ENCODE measurements around the gene HNRNPDL. TPM values are rescaled to one million over a fixed set of nuclear protein-coding genes. Genes with fewer than 3 reads are reported as not detected.

HNRNPDL gene
- polyA plus RNA-seq, 1 of the 3 experiments (the other 2 are of a cell fraction), result 210 TPM

DNA sequence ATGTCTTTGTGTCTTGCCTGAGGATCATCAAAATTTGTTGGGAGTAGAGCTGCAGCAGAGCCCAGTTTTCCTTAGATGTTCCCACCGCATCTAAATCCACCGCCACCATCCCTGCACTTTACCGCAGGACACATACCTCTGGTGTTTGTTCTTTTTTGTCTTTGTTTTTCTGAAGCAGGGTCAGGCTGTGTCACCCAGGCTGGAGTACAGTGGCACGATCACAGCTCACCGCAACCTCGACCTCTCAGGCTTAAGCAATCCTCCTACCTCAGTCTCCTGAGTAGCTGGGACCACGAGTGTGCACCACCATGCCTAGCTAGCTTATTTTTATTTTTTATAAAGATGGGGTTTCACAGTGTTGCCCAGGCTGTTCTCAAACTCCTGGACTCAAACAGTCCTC is 4.7 kb upstream of the HNRNPDL start:
- Histone ChIP-seq H3K4me3 (ENCODE audit: low read depth in 2 of 2, low read length in 1 of 2) (no peak overlapping the region), H3K9me3 (no peaks in the 10 kb centered on the region), H3K36me3 (replicated peaks in 1 of 2; ENCODE audit: control insufficient read depth in 1 of 2, insufficient read depth in 2 of 2, low read length in 1 of 2) (peaks cover 0 to 16% of the 10 kb centered on the region in 2 experiments), H3K27me3 (ENCODE audit: insufficient read depth) (no peaks in the 10 kb centered on the region), H3K4me1 (ENCODE audit: control insufficient read depth in 1 of 2, insufficient read depth in 2 of 2, low read depth in 1 of 2, low read length in 1 of 2) (peaks cover 2 to 11% of the 10 kb centered on the region in 2 experiments; a peak in 3 of 4 replicates), H3K9ac (no peak overlapping the region), H3F3A (replicated peaks; ENCODE audit: insufficient read depth) (no peaks in the 10 kb centered on the region), H2AFZ (ENCODE audit: low read depth) (no peak overlapping the region), H3K4me2 (no peak overlapping the region), H4K20me1 (ENCODE audit: insufficient read depth) (peaks cover 48% of the 10 kb centered on the region), H3K9me2 (no peaks in the 10 kb centered on the region), H3K27ac (ENCODE audit: low read depth in 2 of 2, low read length in 1 of 2) (no peak overlapping the region), H3K79me2 (ENCODE audit: insufficient read depth) (peaks cover 95% of the 10 kb centered on the region)
- CTCF ChIA-PET, result interaction anchor here (0.8 to 1.1 kb wide), 2 partner anchors 17 to 80 kb away, joined by 3 read pairs; no protein-coding TSS in a partner anchor
- no peak for DNase-seq
- POLR2A ChIA-PET, result no interaction called here
- TF ChIP-seq FOSL2 (IDR thresholded peaks at IDR 0.05; ENCODE audit: borderline replicate concordance, low read depth) (no peak), CHD2 (IDR thresholded peaks at IDR 0.05; ENCODE audit: low read length, partially characterized antibody) (no peak), TAF1 (IDR thresholded peaks at IDR 0.05; ENCODE audit: borderline replicate concordance, low read depth, low read length) (no peak), YY1 (IDR thresholded peaks at IDR 0.05; ENCODE audit: low read depth) (no peak), NFIC (IDR thresholded peaks at IDR 0.05; ENCODE audit: borderline replicate concordance) (no peak), MEF2A (IDR thresholded peaks at IDR 0.05; ENCODE audit: borderline replicate concordance, low read depth) (no peak), FOXM1 (IDR thresholded peaks at IDR 0.05; ENCODE audit: low read depth) (no peak), SMC3 (IDR thresholded peaks at IDR 0.05; ENCODE audit: low read depth, low read length) (no peak), ELF1 (IDR thresholded peaks at IDR 0.05) (no peak), RFX5 (IDR thresholded peaks at IDR 0.05; ENCODE audit: low read length) (no peak), RXRA (IDR thresholded peaks at IDR 0.05; ENCODE audit: borderline replicate concordance, low read depth) (no peak)
- WGBS (ENCODE audit: low lambda C conversion rate), result 96% methylated on average over 7 of the region's 7 CpGs

DNA sequence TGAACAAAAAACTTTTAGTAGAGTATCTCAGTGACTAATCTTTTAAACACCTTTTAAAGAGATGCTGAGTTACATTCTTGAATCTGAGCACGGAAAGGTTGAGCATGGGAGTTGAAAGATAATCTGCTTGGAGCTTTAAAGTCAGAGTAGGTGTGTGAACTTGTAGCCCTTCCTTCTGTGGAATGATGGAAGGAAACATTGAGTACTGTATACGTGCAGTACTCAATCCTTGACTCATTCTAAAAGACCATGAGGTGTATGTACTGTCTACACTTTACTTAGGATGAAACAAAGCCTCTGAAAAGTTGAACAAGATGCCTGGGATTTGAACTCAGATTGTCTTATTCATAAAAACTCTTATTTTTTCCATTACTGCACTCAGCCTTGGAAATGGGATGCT is 3.5 kb upstream of the HNRNPDL start:
- Histone ChIP-seq H3K4me2 (no peak overlapping the region; the same call in 1 of the 2 replicates), H4K20me1 (ENCODE audit: insufficient read depth) (peaks cover 47% of the 10 kb centered on the region), H3K27me3 (ENCODE audit: insufficient read depth) (no peaks in the 10 kb centered on the region), H3K9me2 (no peaks in the 10 kb centered on the region), H3K9ac (no peak overlapping the region), H3K4me3 (ENCODE audit: low read depth in 2 of 2, low read length in 1 of 2) (no peak overlapping the region), H3F3A (replicated peaks; ENCODE audit: insufficient read depth) (no peaks in the 10 kb centered on the region), H3K79me2 (ENCODE audit: insufficient read depth) (peaks cover 91% of the 10 kb centered on the region), H3K4me1 (ENCODE audit: control insufficient read depth in 1 of 2, insufficient read depth in 2 of 2, low read depth in 1 of 2, low read length in 1 of 2) (peaks cover 2 to 11% of the 10 kb centered on the region in 2 experiments; a peak in 3 of 4 replicates), H3K27ac (ENCODE audit: low read depth in 2 of 2, low read length in 1 of 2) (no peak overlapping the region), H3K36me3 (replicated peaks in 1 of 2; ENCODE audit: control insufficient read depth in 1 of 2, insufficient read depth in 2 of 2, low read length in 1 of 2) (peaks cover 0 to 16% of the 10 kb centered on the region in 2 experiments), H2AFZ (ENCODE audit: low read depth) (no peak overlapping the region), H3K9me3 (no peaks in the 10 kb centered on the region)
- CTCF ChIA-PET, result no interaction called here
- no peak for DNase-seq
- TF ChIP-seq GATA2 (CRISPR knock-in tag; IDR thresholded peaks at IDR 0.05) (no peak), TAF1 (IDR thresholded peaks at IDR 0.05; ENCODE audit: borderline replicate concordance, low read depth, low read length) (no peak), FOXM1 (IDR thresholded peaks at IDR 0.05; ENCODE audit: low read depth) (no peak), EZH2phosphoT487 (IDR thresholded peaks at IDR 0.05; ENCODE audit: borderline replicate concordance, low read depth) (no peak), MXI1 (IDR thresholded peaks at IDR 0.05; ENCODE audit: low read depth, low read length) (no peak), NRF1 (IDR thresholded peaks at IDR 0.05; ENCODE audit: low read depth, low read length) (no peak), FOXJ3 (CRISPR knock-in tag; IDR thresholded peaks at IDR 0.05) (no peak), NFIC (IDR thresholded peaks at IDR 0.05; ENCODE audit: borderline replicate concordance) (no peak)
- TF ChIP-seq, protein P1, sequence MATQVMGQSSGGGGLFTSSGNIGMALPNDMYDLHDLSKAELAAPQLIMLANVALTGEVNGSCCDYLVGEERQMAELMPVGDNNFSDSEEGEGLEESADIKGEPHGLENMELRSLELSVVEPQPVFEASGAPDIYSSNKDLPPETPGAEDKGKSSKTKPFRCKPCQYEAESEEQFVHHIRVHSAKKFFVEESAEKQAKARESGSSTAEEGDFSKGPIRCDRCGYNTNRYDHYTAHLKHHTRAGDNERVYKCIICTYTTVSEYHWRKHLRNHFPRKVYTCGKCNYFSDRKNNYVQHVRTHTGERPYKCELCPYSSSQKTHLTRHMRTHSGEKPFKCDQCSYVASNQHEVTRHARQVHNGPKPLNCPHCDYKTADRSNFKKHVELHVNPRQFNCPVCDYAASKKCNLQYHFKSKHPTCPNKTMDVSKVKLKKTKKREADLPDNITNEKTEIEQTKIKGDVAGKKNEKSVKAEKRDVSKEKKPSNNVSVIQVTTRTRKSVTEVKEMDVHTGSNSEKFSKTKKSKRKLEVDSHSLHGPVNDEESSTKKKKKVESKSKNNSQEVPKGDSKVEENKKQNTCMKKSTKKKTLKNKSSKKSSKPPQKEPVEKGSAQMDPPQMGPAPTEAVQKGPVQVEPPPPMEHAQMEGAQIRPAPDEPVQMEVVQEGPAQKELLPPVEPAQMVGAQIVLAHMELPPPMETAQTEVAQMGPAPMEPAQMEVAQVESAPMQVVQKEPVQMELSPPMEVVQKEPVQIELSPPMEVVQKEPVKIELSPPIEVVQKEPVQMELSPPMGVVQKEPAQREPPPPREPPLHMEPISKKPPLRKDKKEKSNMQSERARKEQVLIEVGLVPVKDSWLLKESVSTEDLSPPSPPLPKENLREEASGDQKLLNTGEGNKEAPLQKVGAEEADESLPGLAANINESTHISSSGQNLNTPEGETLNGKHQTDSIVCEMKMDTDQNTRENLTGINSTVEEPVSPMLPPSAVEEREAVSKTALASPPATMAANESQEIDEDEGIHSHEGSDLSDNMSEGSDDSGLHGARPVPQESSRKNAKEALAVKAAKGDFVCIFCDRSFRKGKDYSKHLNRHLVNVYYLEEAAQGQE (IDR thresholded peaks at IDR 0.05; ENCODE audit: low read depth, low read length), result no peak
- TF ChIP-seq, protein P2, sequence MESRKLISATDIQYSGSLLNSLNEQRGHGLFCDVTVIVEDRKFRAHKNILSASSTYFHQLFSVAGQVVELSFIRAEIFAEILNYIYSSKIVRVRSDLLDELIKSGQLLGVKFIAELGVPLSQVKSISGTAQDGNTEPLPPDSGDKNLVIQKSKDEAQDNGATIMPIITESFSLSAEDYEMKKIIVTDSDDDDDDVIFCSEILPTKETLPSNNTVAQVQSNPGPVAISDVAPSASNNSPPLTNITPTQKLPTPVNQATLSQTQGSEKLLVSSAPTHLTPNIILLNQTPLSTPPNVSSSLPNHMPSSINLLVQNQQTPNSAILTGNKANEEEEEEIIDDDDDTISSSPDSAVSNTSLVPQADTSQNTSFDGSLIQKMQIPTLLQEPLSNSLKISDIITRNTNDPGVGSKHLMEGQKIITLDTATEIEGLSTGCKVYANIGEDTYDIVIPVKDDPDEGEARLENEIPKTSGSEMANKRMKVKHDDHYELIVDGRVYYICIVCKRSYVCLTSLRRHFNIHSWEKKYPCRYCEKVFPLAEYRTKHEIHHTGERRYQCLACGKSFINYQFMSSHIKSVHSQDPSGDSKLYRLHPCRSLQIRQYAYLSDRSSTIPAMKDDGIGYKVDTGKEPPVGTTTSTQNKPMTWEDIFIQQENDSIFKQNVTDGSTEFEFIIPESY (IDR thresholded peaks at IDR 0.05; ENCODE audit: borderline replicate concordance, low read depth), result no peak
- TF ChIP-seq, protein P3, sequence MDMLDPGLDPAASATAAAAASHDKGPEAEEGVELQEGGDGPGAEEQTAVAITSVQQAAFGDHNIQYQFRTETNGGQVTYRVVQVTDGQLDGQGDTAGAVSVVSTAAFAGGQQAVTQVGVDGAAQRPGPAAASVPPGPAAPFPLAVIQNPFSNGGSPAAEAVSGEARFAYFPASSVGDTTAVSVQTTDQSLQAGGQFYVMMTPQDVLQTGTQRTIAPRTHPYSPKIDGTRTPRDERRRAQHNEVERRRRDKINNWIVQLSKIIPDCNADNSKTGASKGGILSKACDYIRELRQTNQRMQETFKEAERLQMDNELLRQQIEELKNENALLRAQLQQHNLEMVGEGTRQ (IDR thresholded peaks at IDR 0.05; ENCODE audit: borderline replicate concordance, low read depth, low read length), result no peak
- TF ChIP-seq, protein P4, sequence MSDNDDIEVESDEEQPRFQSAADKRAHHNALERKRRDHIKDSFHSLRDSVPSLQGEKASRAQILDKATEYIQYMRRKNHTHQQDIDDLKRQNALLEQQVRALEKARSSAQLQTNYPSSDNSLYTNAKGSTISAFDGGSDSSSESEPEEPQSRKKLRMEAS (IDR thresholded peaks at IDR 0.05; ENCODE audit: low read depth), result no peak
- WGBS (ENCODE audit: low lambda C conversion rate), result 87% methylated on average over 2 of the region's 2 CpGs
- POLR2A ChIA-PET, result no interaction called here

All from SK-N-SH (cell line).